Coronary artery (tissue), 2 donors: ENCODE results near the gene INPPL1.
A peak's percentile ranks its signal among the peaks of the same experiment; 100 is the strongest.

Experiments
- DNase-seq: peaks from one replicate; pipeline ENCODE4 v3.0.0-alpha.2; 2017; ENCODE audit warnings: low spot score
- H3K27ac ChIP-seq, 2 donors: fragments of 200-600 bp; sonication (generic); one replicate each; pipeline ENCODE4 v1.5.1; 2016 to 2019
- H3K4me3 ChIP-seq: fragments of 200-600 bp; sonication (generic); 2 replicates; pipeline ENCODE4 v1.5.1; 2016; ENCODE audit warnings: mild to moderate bottlenecking, moderate library complexity
- TF ChIP-seq, protein P1 (sequence below): fragments of 200-600 bp; sonication (generic); IDR thresholded peaks from one replicate; pipeline ENCODE4 v1.5.1; 2019; ENCODE audit warnings: antibody characterized with exemption

INPPL1 gene

DNA sequence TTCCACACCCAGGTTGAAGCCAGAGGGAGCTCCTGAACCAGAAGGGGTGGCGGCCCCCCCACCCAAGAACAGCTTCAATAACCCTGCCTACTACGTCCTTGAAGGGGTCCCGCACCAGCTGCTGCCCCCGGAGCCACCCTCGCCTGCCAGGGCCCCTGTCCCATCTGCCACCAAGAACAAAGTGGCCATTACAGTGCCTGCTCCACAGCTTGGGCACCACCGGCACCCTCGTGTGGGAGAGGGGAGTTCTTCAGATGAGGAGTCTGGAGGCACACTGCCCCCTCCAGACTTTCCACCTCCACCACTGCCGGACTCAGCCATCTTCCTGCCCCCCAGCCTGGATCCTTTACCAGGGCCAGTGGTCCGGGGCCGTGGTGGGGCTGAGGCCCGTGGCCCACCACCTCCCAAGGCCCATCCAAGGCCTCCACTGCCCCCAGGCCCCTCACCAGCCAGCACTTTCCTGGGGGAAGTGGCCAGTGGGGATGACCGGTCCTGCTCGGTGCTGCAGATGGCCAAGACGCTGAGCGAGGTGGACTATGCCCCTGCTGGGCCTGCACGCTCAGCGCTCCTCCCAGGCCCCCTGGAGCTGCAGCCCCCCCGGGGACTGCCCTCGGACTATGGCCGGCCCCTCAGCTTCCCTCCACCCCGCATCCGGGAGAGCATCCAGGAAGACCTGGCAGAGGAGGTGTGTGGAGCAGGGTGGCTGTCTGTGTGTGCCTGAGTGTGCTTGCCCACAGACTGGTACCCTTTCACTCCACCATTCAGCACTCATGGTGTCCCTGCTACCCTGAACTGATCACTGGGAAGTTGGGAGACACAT lies 12.8 kb downstream of the INPPL1 start:
- TF ChIP-seq, protein P1, sequence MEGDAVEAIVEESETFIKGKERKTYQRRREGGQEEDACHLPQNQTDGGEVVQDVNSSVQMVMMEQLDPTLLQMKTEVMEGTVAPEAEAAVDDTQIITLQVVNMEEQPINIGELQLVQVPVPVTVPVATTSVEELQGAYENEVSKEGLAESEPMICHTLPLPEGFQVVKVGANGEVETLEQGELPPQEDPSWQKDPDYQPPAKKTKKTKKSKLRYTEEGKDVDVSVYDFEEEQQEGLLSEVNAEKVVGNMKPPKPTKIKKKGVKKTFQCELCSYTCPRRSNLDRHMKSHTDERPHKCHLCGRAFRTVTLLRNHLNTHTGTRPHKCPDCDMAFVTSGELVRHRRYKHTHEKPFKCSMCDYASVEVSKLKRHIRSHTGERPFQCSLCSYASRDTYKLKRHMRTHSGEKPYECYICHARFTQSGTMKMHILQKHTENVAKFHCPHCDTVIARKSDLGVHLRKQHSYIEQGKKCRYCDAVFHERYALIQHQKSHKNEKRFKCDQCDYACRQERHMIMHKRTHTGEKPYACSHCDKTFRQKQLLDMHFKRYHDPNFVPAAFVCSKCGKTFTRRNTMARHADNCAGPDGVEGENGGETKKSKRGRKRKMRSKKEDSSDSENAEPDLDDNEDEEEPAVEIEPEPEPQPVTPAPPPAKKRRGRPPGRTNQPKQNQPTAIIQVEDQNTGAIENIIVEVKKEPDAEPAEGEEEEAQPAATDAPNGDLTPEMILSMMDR, result no peak
- no peak for DNase-seq
- no peak overlapping the region for H3K4me3 ChIP-seq
- no peak overlapping the region for H3K27ac ChIP-seq

DNA sequence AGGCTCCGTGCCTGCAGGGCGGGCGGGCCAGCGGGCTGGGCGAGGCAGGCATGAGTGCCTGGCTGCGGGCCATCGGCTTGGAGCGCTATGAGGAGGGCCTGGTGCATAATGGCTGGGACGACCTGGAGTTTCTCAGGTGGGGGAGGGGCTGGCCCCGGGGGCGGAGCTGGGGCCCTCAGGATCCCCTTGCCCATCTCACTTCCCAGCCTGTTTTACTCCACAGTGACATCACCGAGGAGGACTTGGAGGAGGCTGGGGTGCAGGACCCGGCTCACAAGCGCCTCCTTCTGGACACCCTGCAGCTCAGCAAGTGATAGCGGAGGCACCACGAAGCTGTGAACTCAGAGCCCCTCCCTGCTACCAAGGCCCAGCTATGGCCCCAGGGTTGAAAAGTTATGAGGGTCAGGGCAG lies 13.5 kb downstream of the INPPL1 start:
- H3K27ac ChIP-seq, result peak overlapping the region in 1 of 2 donors; percentile 15
- no peak for DNase-seq
- H3K4me3 ChIP-seq, result no peak overlapping the region
- TF ChIP-seq, protein P1, result peak; percentile 49

DNA sequence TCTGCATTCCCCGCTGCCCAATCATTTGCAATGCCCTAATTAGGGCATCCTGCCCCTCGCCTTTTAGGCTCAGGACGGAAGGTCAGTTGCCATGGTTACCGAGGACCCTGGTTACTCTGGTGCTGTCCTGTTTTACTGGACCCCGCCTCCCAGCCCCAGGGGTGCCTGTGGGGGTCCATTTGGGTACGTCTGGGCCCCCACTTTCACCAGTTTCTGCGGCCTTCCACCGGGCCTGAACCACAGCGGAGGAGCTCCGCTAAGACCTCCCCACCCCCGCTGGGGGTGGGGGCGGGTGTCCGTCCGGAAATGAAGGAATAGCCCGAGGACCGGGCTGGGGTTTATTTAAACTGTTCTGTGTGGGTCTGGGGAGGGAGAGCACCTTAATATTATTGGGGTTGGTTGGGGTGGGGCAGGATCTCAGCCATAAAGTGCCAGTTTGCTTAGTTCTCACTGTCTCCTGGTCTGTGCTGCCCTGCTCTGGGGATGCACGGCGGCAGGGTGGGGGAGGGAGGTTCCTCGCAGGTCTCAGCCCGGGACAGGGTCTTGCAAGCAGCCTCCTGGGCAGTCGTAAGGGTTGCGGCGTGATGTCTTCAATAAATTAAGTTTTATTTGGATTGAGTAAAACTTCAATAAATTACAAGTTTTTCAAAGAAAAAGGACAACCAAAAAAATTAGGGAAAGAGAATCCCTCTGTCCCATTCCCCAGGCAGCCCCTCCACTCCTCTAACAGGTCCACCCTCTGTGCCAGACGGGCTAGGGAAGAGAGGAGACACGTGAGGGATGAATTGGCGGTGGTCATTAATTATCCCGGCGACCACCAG lies 14.1 kb downstream of the INPPL1 start:
- TF ChIP-seq, protein P1, result peak; percentile 6
- Histone ChIP-seq H3K27ac (peak overlapping the region in 1 of 2 donors; percentile 52), H3K4me3 (peak overlapping the region; percentile 71)
- DNase-seq, result no peak

DNA sequence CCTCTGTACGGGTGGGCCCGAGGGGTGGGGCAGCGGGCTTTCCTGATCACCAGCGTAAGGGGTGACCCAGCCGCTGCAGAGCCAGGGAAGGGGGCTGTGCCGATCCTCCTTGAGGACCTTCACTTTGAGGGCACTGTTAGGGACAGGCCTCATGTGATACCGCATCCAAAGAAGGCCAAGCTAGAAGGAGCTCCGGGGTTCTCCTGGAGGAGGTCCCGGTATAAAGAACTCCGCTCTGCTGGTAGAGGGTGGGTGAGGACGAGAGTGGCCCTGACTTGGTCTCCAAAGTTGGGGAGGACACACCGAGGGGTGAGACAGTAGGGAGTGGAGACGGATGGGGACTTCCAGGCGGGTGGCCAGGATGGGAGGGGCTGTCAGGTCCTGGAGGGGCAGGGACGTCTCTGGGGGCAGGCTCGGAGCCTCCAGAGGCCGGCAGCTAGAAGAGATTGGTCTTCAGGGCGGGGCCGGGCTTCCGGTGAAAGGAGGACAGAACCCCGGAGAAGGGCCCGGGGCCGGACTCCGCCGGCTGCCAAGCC lies 14.8 kb downstream of the INPPL1 start:
- TF ChIP-seq, protein P1, result no peak
- H3K4me3 ChIP-seq, result peak overlapping the region; percentile 71
- no peak for DNase-seq
- peak overlapping the region in 1 of 2 donors; percentile 52 for H3K27ac ChIP-seq

DNA sequence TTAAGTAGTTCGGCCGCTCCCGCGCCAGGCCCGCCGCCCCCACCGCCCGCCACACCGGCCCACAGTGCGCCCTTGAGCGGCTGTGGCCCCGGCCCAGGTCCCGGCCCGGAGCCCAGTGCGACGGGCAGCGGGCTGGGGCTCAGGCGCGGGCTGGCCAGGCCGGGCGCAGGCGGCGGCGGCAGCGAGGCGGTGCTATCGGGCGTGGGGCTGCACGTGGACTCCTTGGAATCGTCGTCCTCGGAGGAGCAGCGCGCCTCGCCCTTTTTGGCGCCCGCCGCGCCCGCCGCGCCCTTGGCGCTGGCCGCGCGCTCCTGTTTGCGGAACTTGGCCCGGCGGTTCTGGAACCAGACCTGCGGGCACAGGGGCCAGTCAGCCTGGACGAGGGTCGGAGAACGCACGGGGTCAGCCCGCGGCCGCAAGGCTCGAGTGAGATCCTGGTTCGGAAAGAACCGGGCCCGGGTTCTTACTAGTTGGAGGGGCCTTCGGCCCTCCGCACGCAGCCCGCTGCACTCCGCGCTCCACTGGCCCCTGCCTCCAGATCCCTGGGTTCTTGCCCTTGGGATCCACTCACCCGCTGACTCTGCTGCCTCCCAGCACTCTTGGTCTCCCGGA lies 15.4 kb downstream of the INPPL1 start:
- TF ChIP-seq, protein P1, result no peak
- Histone ChIP-seq H3K4me3 (peak overlapping the region; percentile 71), H3K27ac (peak overlapping the region in 1 of 2 donors; percentile 52)
- DNase-seq, result no peak

DNA sequence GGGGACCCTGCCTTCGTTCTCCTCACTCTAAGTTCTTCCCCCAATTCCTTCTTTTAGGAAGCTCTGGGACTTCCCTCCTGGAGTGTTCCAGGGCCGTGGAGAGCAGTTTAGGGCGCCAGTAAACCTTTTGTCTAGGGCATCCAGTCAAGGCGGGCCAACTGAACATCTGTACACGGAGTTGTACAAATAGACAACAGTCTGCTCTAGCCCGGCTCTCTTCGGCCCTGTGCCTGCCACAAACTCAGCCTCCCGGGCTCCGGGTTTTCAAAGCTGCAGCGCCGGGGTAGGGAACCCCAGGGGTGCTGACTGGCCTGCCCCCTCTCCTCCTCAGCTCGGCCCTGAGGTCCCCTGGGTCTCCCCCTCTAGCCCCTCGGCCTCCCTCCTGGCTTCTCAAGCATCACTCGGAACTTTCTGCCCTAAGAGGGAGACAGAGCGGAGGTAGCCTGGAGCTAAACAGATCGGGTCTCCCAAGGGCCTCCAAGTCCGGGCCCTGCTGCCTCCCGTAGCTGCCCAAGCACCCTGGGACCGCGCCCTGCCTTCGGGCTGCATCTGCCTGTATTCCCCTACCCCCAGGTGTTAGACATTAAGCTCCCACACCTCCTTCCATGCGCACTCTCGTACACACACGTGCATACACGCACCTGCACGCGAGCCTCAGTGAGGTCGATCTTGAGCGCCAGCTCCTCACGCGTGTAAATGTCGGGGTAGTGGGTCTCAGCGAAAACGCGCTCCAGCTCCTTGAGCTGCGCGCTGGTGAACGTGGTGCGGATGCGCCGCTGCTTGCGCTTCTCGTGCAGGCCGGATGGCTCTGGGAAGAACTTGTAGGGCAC lies 16.1 kb downstream of the INPPL1 start:
- no peak for DNase-seq
- TF ChIP-seq, protein P1, result no peak
- Histone ChIP-seq H3K4me3 (peak overlapping the region; percentile 71), H3K27ac (peak overlapping the region in 1 of 2 donors; percentile 52)
